CD4-positive, alpha-beta T cell treated with Interleukin-15 for 4 hours (primary cell): Measurements from ENCODE around the gene CCZ1.
"Not testable (repeated sequence)": the region's sequence is repeated elsewhere in the genome, so short reads cannot be mapped to it uniquely, and the experiment has no call there.

Experiments used
- DNase-seq: peaks from one replicate; pipeline ENCODE4 v3.0.0-alpha.2; 2020; ENCODE audit warnings: low spot score

CCZ1 gene

DNA sequence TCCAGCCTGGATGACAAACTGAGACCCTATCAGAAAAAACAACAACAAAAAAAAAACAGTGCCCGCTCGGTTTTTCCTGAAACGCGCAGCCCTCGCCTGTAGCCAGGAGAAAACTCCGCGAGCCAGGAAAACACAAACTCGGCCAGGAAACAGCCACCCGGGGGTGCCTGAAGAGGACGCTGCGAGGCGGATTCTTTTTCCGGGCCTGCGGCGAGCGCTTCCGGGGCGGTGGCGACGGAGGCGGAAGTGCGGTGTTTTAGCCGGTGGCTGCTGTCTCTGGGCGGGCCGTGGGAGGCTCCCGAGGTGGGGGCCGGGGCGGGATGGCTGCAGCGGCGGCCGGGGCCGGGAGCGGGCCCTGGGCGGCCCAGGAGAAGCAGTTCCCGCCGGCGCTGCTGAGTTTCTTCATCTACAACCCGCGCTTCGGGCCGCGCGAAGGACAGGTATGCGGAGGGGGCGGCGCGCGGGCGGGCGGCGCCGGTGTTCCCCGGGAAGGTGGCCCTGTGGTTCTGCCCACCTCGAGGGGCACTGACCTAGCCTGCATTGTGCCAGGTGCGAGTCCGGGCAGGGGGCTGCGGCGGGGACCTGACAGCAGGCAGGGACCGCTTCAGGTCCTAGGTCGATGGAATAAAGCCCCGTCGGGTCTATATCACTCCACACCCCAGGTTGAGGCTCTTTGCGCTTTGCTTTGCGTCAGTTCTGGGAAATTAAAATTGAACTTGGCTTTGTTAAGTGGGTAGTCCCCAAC is at the start of gene CCZ1:
Gene CCZ1, plus strand, starts transcription at position 254 of the 745 bp plus-strand sequence. Its CDS starts 67 bp downstream, at position 321.
- peak; percentile 72 for DNase-seq

DNA sequence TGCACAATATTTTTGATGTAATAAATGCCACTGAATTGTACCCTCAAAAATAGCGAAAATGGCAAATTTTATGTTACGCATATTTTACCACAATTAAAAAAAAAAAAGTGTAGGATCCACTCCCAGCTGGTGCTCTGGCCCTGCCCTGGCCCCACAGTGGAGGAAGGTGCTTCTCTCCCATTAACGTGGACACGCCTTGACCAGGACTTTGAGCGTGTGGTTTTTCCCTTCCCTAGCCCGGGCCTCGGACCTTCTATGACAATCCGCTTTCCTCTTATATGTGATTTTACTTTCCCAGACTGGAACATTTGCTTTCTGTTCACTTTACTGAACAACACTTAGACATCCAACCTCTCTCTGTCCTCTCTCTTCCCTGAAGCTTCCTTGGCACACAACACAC is 47.6 kb upstream of the CCZ1 start:
- DNase-seq, result no peak

GRCh38 chr7:5854738-5855137 is 43.8 kb upstream of the CCZ1 start:
- DNase-seq, result no peak

DNA sequence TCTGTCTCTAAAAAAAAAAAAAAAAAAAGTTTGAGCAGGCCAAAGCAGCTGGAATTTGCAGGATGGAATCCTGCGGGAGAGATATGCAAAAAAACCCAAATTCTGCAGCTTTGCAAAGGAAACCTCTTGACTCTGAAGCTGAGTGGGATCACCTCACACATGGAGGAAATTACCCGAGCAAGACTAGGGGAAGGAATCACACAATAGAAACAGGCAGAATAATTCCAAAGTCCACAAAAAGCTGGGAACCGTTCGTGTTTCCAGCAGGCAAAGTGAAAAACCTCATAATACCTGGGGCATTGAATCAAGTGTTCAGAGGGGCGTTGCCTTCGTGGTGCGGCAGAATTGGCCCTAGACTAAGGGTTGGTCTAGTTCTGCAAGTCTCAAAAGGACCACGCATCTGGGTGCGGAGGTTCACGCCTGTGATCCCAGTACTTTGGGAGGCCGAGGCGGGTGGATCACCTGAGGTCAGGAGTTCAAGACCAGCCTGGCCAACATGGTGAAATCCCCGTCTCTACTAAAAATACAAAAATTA is 41.4 kb upstream of the CCZ1 start:
- not testable (repeated sequence) for DNase-seq

DNA sequence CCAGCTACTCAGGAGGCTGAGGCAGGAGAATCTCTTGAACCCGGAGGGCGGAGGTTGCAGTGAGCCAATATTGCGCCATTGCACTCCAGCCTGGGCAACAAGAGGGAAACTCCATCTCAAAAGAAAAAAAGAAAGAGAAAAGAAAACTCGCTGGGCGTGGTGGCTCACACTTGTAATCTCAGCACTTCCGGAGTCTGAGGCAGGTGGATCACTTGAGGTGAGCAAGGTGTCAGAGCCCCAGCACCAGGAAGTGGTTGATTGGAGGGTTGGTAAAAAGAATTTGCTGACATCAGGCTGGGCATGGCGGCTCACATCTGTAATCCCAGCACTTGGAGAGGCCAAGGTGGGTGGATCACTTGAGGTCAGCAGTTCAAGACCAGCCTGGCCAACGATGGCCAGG is 40.0 kb upstream of the CCZ1 start:
- peak; percentile 74 for DNase-seq

DNA sequence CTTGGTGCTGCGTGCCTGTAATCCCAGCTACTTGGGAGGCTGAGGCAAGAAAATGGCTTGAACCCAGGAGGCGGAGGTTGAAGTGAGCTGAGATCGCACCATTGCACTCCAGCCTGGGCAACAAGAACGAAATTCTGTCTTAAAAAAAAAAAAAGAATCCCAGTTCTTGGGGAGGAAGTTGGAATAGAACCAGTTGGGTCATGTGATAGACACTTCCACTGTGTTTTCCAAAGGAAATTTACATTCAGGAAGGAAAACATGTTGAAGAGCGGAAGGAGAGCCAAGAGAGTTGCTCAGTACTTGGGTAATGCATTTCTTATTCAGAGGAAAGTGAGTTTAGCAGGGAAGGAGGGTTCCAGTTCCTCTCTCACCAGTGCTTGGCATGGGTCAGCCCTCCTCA is 37.3 kb upstream of the CCZ1 start:
- not testable (repeated sequence) for DNase-seq

- DNase-seq, result not testable (repeated sequence)
Observed at GRCh38 chr7:5862753-5863366, 35.7 kb upstream of the CCZ1 start.

GRCh38 chr7:5865279-5865931 is 33.1 kb upstream of the CCZ1 start:
- DNase-seq, result not testable (repeated sequence)

DNA sequence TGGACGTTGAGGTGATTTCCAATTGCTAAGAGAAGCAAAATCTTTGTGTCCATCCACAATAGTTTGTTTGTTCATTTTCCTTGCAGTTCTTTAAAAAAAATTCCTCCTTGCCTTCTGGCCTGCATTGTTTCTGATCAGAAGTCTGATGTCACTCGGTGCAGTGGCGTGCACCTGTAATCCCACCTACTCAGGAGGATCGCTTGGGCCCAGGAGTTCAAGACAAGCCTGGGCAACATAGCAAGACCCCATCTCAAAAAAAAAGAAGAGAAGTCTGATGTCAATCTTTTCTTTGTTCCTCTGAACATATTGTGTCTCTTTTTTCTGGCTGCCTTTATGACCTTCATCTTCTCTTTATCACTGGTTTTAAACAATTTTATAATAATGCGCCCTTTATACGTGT is 31.5 kb upstream of the CCZ1 start:
- no peak for DNase-seq

GRCh38 chr7:5868928-5869341 is 29.6 kb upstream of the CCZ1 start:
- not testable (repeated sequence) for DNase-seq

DNA sequence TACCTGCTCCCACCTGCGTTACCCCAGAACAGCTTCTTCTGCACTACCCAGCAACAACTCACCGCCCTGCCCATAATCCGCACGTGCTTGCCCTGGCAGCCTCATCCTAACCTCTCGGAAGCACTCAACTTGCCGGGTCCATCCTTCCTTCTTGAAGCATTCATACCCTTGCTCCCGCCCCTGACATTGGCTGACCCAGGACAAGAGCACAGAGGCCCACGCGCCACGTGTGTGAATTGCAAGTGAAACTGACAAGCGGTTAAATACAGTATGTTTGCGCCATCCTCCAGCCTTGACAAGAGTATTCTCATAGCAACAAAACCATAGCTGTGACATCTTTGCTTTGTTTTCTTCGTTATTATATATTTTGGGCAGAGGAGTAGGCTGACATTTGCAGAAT is 28.8 kb upstream of the CCZ1 start:
- no peak for DNase-seq

- DNase-seq, result no peak
Observed at GRCh38 chr7:5870311-5870710, 28.2 kb upstream of the CCZ1 start.

- DNase-seq, result no peak
Observed at GRCh38 chr7:5872326-5872725, 26.2 kb upstream of the CCZ1 start.

GRCh38 chr7:5879591-5879990 is 18.9 kb upstream of the CCZ1 start:
- not testable (repeated sequence) for DNase-seq

DNA sequence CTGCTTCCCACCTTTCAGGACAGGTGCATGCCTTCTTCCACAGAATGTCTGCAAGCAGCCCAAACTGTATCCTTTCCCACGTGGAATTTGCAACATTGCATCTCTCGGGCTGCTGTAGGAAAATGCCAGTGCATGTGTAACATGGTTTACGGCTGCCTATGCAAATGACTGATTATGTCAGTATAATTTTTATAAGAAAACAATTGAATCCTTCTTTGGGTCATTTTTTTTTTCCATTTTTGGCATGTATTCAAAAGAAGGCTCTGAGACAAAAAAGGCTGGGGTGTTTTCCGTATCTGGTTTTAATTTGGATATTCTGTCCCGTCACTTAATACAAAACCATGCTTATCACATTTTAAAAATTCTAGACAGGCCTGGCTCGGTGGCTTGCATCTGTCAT is 18.4 kb upstream of the CCZ1 start:
- not testable (repeated sequence) for DNase-seq

DNA sequence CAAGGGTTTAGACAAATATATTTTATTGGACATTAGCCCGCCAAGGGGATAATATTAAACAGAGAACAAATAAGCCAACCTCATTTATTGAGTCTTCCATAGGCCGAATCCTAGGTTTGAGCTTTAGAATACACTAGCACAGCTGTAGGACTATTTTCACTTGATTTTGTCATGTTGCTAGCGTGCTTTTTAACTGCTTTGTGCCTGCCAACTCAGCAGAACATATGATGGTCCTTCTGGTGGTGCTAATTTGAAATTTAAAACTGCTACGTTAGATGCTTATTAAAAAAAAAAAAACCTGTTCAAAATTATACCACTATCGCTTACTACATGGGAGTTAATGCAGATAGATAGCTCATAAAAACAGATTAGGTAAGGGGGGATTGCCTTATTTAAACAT is 14.1 kb upstream of the CCZ1 start:
- DNase-seq, result not testable (repeated sequence)

DNA sequence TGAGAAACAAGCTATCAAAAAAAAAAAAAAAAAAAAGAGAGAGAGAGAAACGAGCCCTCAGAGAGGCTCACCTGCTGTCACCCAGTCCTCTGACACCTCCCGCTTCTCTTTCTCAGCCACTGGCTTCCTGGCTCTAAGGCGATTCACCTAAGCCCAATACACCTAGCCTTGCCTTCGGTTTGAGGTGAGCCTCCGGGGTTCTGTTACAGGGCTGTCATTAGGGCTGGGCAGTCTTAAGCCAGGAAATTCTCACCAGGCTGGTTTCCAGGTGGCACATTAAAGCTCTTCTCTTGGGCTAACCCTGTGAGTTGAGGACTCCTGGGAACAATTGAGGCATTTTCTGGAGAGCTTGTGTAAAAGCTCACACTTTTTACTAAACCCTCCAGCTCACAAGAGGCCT is 10.5 kb upstream of the CCZ1 start:
- not testable (repeated sequence) for DNase-seq

GRCh38 chr7:5890244-5890643 is 8.3 kb upstream of the CCZ1 start:
- not testable (repeated sequence) for DNase-seq

DNA sequence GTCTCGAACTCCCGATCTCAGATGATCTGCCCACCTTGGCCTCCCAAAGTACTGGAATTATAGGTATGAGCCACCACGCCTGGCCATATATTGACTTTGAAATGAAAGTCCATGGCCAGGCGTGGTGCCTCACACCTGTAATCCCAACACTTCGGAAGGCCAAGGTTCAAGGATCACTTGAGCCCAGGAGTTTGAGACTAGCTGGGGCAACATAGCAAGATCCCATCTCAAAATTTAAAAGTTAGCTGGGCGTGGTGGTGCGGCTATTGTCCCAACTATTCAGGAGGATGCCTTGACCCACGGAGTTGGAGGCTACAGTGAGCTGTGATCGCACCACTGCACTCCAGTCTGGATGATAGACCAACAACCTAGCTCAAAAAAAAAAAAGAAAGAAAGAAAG is 6.0 kb upstream of the CCZ1 start:
- DNase-seq, result no peak

GRCh38 chr7:5897369-5897919 is 1.1 kb upstream of the CCZ1 start:
- not testable (repeated sequence) for DNase-seq

DNA sequence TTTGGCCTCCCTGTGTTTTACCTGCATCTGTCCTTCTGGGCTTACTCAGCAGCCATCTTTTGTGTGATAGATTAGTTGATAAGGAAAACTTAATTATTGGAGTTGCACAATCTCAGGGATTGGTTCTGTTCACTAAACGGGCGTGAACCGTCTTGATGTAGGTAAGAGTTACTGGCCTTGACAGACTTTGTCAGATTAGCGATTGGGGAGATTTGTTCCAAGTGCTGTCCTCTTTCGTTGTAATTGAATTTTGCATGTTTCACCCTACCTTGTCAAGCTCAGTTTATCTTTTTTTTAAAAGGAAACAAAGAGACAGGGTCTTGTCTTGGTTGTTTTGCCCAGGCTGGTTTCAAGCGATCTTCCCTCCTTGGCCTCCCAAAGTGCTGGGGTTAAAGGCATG is 4.5 kb downstream of the CCZ1 start:
- DNase-seq, result not testable (repeated sequence)

DNA sequence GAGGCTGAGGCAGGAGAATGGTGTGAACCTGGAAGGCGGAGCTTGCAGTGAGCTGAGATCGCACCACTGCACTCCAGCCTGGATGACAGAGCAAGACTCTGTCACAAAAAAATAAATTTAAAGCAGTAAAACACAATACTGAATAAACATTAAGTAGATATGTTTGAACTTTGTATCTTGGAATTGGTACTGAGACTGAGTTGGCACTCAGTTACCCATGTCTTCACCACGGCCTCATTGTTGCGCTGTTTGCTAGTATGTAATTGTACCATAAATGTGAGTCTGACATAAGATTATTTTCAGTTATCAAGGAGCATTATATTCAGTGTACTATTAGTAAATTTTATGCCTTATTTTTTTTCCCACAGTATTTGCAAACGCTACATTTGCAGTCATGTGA is 6.2 kb downstream of the CCZ1 start:
- not testable (repeated sequence) for DNase-seq

DNA sequence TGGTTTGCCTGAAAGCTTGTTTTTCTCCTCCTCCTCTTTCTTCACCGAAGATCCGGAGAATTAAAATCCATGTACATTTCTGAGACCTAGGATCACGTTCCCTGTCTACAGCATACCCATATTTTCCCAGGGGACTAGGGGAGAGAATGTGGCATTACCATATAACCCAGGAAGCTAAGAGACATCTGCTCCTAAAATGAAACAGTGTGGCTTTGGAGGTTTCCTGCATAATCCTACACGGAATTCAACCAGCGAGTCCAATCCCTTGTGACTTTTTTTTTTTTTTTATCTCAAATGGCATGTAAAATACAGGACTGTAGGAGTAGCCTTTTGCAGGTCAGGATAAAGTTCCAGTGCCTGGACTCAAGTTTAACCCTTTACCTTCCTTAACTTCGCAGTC is 10.3 kb downstream of the CCZ1 start:
- DNase-seq, result not testable (repeated sequence)
